ENCODE results near the gene ZNF425. TPM values are rescaled to one million over a fixed set of nuclear protein-coding genes. Genes with fewer than 3 reads are reported as not detected.
"Not testable (repeated sequence)": the region's sequence is repeated elsewhere in the genome, so short reads cannot be mapped to it uniquely, and the experiment has no call there.

The ZNF425 gene
- total RNA-seq, 2 experiments from 2014 or later = 0.87 to 0.98 TPM

DNA sequence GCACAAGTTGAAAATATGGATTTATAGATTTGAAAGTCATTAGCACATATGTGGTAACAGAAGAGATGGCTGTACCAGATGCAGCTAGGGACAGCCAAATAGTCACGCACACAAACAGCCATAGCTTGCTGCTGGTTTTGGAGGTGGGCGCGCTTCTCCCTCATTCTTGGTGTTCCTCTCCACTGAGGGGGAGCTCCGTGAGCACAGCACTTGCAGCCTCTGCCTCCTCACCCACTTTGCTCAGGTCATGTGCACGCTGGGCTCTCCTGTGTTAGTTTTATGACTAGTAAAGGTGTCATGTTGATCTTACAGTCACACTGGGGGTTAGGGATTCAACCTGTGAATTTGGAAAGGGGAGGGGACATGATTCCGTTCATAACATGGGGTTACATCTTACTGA lies 27.1 kb downstream of the ZNF425 start:
- no peak overlapping the region for H3K4me3 Mint-ChIP-seq
- no peaks in the 10 kb centered on the region for H3K9me3 Mint-ChIP-seq
- H3K27ac Mint-ChIP-seq = no peak overlapping the region
- no peaks in the 10 kb centered on the region for H3K27me3 Mint-ChIP-seq
- DNase-seq = no peak
- peaks cover 2% of the 10 kb centered on the region for H3K4me1 Mint-ChIP-seq
- H3K36me3 Mint-ChIP-seq = no peaks in the 10 kb centered on the region

DNA sequence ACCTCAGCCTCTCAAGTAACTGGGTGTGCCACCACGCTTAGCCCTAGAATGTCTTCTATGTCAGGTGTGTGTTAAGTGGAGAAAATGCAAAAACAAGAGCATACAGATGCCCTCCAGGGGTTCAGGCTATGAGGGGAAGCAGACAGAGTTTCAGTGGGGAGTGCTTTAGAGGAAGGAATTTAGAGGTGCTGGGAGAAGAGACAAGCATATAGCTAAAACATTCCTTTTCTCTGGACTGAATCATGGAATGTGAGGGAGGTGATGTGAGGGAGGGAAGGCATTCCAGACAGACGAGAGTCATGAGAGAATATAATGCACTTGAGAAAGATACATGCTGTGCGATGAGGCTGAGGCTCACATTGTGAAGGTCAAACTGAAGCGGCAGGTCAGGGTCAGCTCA lies 29.0 kb downstream of the ZNF425 start:
- H3K27ac Mint-ChIP-seq = no peak overlapping the region
- no peaks in the 10 kb centered on the region for H3K36me3 Mint-ChIP-seq
- no peak for DNase-seq
- no peaks in the 10 kb centered on the region for H3K27me3 Mint-ChIP-seq
- no peaks in the 10 kb centered on the region for H3K9me3 Mint-ChIP-seq
- H3K4me3 Mint-ChIP-seq = no peak overlapping the region
- no peaks in the 10 kb centered on the region for H3K4me1 Mint-ChIP-seq

DNA sequence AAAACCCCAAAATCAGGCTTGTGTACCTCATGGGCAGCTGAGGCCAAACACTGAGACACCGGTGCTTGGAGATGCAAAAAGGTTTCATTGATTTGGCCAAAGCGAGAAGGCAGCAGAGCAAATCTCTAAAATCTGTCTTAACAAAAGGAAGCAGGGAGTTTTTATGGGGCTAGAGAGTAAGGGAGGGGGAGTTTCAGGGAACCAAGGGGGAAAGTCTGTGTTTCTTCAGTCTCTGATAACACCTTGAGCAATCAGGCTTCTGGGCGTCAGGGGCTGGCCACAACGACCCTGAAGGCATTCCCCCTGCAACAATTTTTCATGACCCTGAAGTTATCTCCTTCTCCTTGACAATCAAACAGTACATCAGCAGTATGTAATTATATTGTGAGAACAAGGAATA lies 32.9 kb downstream of the ZNF425 start:
- H3K4me3 Mint-ChIP-seq = no peak overlapping the region
- no peak overlapping the region for H3K27ac Mint-ChIP-seq
- no peak for DNase-seq
- no peaks in the 10 kb centered on the region for H3K27me3 Mint-ChIP-seq
- peaks cover 8% of the 10 kb centered on the region for H3K4me1 Mint-ChIP-seq
- H3K36me3 Mint-ChIP-seq = peaks cover 11% of the 10 kb centered on the region
- H3K9me3 Mint-ChIP-seq = no peaks in the 10 kb centered on the region

DNA sequence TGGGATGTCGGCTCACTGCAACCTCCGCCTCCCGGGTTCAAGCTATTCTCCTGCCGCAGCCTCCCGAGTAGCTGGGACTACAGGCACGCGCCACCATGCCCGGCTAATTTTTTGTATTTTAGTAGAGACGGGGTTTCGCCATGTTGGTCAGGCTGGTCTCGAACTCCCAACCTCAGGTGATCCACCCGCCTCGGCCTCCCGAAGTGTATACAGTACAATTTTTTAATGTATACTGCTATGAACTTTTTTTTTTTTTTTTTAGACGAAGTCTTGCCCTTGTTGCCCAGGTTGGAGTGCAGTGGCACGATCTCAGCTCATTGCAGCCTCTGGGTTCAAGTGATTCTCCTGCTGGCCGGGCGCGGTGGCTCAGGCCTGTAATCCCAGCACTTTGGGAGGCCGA lies 33.9 kb downstream of the ZNF425 start:
- Mint-ChIP-seq H3K27ac (peak overlapping the region; percentile 67), H3K36me3 (peaks cover 11% of the 10 kb centered on the region), H3K4me3 (peak overlapping the region; percentile 52)
- not testable (repeated sequence) for DNase-seq, H3K27me3 Mint-ChIP-seq, H3K9me3 Mint-ChIP-seq, H3K4me1 Mint-ChIP-seq

DNA sequence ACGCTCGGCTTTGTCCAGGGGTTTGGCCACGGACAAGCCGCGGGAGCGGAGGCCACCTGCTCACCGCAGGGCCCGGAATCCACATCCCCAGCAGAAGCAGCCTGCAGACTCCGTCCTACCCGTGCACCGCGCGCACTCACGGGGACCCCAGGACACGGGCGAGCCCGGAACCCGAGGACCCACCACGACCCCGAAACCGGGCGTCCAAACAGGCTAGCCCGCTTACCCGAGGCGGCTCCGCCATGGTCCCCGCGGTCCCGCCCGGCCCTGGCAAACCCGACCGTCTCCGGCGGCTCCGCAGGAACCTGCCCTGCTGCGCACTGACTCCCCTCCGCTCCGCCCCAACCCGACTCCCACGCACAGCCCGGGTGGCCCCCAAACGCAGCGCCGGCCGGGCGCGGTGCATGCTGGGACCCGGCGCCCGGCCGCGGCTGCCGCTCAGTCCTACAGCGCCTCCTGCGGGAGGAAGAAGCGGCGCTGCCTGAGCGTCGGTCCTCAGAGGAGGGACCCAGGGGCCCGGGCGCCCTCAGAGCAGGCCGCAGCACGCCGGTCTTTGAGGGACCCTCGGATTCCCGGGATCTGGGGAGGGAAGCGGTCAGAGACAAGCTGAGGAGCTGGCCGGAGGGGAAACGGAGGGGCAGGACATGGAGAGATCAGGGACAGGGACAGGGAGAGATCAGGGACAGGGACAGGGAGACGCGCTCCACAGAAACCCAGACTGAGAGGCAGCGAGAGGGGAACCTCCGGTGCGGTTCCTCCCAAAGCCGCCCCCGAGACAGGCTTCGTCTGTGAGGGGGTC lies 35.5 kb downstream of the ZNF425 start, which contains the start of gene ZNF786:
ZNF786 (minus strand) TSS at position 322 of the 799 bp plus-strand sequence; CDS start at position 244, 78 bp downstream.
- no peaks in the 10 kb centered on the region for H3K27me3 Mint-ChIP-seq
- DNase-seq = peak; percentile 98
- H3K4me1 Mint-ChIP-seq = peaks cover 10% of the 10 kb centered on the region
- H3K4me3 Mint-ChIP-seq = peak within 1 kb of the TSS; percentile 100
- H3K9me3 Mint-ChIP-seq = no peaks in the 10 kb centered on the region
- peak within 1 kb of the TSS; percentile 100 for H3K27ac Mint-ChIP-seq
- peaks cover 23% of the 10 kb centered on the region for H3K36me3 Mint-ChIP-seq

DNA sequence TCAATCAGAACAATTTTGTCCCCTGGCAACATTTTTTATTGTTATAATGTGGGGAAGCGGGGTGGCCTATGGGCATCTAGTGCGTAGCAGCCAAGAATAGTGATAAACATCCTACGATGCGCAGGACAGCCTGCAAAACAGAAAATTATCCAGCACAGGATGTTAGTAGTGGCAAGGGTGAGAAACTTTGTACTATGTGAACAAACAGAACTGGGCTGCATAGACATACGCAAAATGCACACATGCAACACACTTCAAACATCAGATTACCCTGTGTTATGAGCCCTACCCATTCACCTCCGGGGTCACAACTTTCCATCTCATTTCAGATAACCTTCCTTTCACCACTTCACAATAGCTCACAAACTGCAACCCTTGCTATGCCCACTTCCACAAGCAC lies 38.7 kb downstream of the ZNF425 start:
- Mint-ChIP-seq H3K27ac (no peak overlapping the region), H3K36me3 (peaks cover 38% of the 10 kb centered on the region), H3K27me3 (no peaks in the 10 kb centered on the region), H3K4me1 (peaks cover 12% of the 10 kb centered on the region), H3K9me3 (peaks cover 8% of the 10 kb centered on the region), H3K4me3 (no peak overlapping the region)
- no peak for DNase-seq

DNA sequence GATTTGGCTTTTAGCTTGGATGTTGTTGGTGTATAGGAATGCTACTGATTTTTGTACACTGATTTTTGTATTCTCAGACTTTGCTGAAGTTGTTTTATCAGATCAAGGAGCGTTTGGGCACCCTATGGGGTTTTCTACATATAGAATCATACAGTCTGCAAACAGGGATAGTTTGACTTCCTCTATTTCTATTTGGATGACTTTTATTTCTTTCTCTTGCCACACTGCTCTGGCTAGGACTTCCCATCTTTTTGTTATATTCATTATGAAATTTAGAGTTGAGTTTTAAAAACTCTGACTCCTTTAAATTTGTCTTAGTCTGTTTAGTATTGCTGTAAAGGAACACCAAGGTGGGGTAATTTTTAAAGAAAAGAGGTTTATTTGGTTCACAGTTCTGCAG lies 40.3 kb downstream of the ZNF425 start:
- DNase-seq = no peak
- Mint-ChIP-seq H3K4me3 (no peak overlapping the region), H3K9me3 (peaks cover 8% of the 10 kb centered on the region), H3K36me3 (peaks cover 38% of the 10 kb centered on the region), H3K27ac (no peak overlapping the region), H3K4me1 (peaks cover 14% of the 10 kb centered on the region), H3K27me3 (no peaks in the 10 kb centered on the region)

DNA sequence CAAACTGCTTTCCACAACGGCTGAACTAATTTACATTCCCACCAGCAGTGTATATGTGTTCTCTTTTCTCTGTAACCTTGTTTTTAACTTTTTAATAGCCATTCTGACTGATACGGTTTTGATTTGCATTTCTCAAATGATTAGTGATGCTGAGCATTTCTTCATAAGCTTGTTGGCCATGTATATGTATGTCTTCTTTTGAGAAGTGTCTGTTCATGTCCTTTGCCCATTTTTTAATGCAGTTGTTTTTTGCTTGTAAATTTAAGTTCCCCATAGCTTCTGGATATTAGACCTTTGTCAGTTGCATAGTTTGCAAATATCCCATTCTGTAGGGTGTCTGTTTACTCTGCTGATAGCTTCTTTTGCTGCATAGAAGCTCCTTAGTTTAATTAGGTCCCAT lies 41.7 kb downstream of the ZNF425 start:
- peaks cover 8% of the 10 kb centered on the region for H3K9me3 Mint-ChIP-seq
- H3K36me3 Mint-ChIP-seq = peaks cover 34% of the 10 kb centered on the region
- H3K4me3 Mint-ChIP-seq = no peak overlapping the region
- no peaks in the 10 kb centered on the region for H3K27me3 Mint-ChIP-seq
- no peak overlapping the region for H3K27ac Mint-ChIP-seq
- peaks cover 14% of the 10 kb centered on the region for H3K4me1 Mint-ChIP-seq
- no peak for DNase-seq

DNA sequence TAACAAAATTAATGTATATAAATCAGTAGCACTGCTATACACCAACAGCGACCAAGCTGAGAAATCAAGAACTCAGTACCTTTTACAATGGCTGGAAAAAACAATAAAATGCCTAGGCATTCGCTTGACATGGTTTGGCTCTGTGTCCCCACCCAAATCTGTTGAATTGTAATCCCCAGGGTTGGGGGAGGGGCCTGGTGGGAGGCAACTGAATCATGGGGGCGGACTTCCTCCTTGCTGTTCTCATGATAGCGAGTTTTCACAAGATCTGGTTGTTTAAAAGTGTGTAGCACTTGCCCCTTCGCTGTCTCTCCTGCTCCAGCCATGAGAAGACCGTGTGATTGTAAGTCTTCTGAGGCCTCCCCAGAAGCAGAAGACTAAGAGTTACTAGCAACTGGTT lies 44.2 kb downstream of the ZNF425 start:
- peaks cover 9% of the 10 kb centered on the region for H3K4me1 Mint-ChIP-seq
- H3K27ac Mint-ChIP-seq = no peak overlapping the region
- H3K4me3 Mint-ChIP-seq = no peak overlapping the region
- peaks cover 8% of the 10 kb centered on the region for H3K9me3 Mint-ChIP-seq
- DNase-seq = no peak
- H3K36me3 Mint-ChIP-seq = peaks cover 30% of the 10 kb centered on the region
- H3K27me3 Mint-ChIP-seq = no peaks in the 10 kb centered on the region

DNA sequence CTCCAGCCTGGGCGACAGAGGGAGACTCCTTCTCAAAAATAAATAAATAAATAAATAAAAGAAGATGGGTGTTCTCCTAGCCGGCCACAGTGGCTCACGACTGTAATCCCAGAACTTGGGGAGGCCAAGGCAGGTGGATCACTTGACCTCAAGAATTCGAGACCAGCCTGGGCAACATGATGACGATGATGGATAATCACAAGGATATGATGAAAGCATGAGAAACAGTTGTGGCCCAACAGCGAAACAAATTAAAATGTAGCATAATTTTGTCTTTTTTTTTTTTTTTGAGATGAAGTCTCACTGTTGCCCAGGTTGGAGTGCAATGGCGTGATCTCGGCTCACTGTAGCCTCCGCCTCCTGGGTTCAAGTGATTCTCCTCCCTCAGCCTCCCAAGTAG lies 48.5 kb downstream of the ZNF425 start:
- H3K27ac Mint-ChIP-seq = no peak overlapping the region
- DNase-seq = no peak
- no peak overlapping the region for H3K4me3 Mint-ChIP-seq
- no peaks in the 10 kb centered on the region for H3K27me3 Mint-ChIP-seq
- peaks cover 8% of the 10 kb centered on the region for H3K36me3 Mint-ChIP-seq
- peaks cover 9% of the 10 kb centered on the region for H3K4me1 Mint-ChIP-seq
- H3K9me3 Mint-ChIP-seq = no peaks in the 10 kb centered on the region

DNA sequence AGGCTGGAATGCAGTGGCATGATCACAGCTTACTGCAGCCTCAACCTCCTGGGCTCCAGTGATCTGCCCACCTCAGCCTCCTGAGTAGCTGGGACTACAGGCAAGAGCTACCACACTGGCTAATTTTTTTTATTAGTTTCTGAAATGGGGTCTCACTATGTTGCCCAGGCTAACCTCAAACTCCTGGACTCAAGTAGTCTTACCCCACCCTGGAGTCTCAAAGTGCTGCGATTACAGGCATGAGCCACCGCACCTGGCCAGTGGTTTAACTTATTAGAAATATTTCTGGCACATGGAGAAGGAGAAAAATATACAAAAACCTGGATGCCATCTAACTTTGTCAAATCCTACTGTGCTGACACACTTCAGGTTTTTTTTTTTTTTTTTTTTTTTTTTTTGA lies 50.8 kb downstream of the ZNF425 start:
- Mint-ChIP-seq H3K27me3 (no peaks in the 10 kb centered on the region), H3K36me3 (peaks cover 14% of the 10 kb centered on the region), H3K4me1 (peaks cover 2% of the 10 kb centered on the region), H3K27ac (no peak overlapping the region), H3K9me3 (no peaks in the 10 kb centered on the region), H3K4me3 (no peak overlapping the region)
- no peak for DNase-seq

DNA sequence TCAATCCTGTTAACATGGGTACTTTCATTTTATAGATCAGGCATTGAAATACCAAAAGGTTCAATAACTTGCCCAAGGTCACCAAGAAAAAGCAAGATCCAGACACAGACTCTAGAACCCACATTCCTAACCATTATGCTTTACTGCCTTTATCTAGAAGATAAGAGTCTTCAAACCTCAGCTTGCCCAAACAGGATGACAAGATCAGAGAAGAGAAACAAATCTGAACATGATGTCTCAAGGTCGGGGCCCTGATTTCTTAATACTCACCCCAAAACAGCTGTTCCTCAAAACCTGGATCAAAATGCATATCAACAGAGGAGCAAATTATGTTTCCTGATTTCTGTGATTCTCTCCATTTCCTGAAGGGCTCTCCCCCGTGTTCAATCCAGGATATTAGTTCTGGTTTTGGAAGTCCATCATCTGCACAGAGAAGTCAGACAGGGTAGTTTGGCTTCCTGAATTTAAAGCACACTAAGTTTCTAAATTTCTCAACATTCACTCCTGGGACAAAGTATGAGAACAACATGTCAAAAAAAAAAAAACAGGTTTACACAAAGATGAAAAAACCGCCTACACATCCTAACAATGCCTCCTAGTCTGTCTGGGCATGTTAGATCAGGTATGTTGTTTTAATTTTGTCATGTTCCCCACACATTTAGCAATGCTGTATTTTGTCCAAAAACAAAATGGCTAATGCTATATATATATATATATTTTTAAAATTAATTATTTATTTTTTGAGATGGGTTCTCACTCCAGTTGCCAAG lies 51.8 kb downstream of the ZNF425 start:
- H3K4me1 Mint-ChIP-seq = peaks cover 2% of the 10 kb centered on the region
- H3K27me3 Mint-ChIP-seq = no peaks in the 10 kb centered on the region
- H3K4me3 Mint-ChIP-seq = no peak overlapping the region
- DNase-seq = no peak
- H3K27ac Mint-ChIP-seq = peak overlapping the region; percentile 63
- H3K9me3 Mint-ChIP-seq = no peaks in the 10 kb centered on the region
- peaks cover 14% of the 10 kb centered on the region for H3K36me3 Mint-ChIP-seq

DNA sequence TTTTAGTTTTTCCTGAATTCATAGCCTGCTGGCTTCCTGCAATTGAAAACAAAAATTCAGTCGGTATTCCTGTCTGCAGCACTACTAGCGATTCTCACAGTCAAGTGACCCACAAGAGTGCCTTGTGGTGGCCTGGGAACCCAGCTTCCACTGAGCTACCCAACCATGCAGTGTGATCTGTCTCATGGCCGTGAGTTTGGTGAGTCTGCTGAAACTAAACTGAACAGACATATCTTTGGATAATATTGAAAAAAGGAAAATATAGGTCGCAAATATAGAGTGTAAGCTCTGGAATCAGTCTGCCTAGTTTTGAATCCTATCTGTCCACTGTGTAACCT lies 53.7 kb downstream of the ZNF425 start:
- Mint-ChIP-seq H3K4me1 (peaks cover 2% of the 10 kb centered on the region), H3K27me3 (no peaks in the 10 kb centered on the region), H3K4me3 (peak overlapping the region; percentile 68), H3K36me3 (peaks cover 19% of the 10 kb centered on the region), H3K27ac (no peak overlapping the region), H3K9me3 (no peaks in the 10 kb centered on the region)
- no peak for DNase-seq

DNA sequence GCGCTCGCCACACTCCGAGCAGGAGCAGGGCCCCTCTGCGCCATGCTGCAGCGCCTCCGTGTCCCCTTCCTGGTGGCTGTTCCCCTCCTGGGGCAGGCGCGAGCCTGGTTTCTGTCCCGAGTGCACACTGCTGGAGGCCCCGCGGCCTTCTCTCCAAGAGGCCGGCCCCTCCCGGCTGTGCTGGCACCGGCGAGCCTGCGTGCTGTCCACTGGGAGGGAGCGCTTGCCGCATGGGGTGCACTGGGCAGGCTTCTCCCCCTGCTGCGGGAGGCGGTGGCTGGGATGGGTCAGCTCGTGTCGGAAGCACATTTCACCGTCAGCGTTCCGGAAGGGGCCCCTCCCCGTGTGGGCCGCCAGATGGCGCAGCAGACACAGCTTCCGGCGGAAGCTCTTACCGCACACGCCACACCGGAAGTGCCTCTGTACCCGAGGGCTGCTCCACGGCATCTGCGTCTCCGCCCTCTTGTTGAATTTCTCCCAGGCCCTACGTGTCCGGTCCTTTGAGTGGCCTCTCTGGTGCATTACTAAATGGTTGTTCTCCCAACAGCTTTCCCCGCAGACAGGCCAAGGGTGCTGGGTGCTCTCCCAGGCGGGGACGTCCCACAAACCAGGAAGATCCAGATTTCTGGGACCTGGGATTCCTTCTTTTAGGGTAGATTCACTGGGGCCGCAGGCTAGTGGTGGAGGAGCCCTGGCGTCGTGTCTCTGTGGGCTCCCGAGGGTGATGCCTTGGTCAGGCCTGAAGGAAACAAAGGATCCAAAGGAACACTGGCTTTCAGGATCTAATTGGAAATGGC lies 54.3 kb downstream of the ZNF425 start:
- Mint-ChIP-seq H3K4me3 (peak overlapping the region; percentile 68), H3K36me3 (peaks cover 14% of the 10 kb centered on the region), H3K9me3 (no peaks in the 10 kb centered on the region), H3K4me1 (peaks cover 2% of the 10 kb centered on the region), H3K27me3 (no peaks in the 10 kb centered on the region), H3K27ac (peak overlapping the region; percentile 60)
- DNase-seq = peak; percentile 38

DNA sequence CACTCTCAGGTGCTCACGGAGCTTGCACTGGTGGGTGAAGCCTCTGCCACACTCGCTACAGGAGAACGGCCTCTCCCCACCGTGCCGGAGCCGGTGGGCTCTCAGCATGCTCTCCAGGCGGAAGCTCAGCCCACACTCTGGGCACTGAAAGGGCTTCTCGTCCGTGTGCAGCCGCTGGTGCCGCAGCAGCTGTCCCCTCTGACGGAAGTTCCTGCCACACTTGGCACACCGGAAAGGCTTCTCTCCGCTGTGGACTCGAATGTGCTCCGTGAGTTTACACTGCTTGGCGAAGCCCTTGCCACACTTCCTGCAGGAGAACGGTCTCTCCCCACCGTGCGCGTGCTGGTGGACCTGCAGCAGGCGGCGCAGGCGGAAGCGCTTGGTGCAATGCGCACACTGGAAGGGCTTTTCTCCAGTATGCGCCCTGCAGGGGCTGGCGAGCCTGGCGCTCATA lies 54.9 kb downstream of the ZNF425 start:
- Mint-ChIP-seq H3K4me3 (no peak overlapping the region), H3K36me3 (peaks cover 11% of the 10 kb centered on the region), H3K4me1 (peaks cover 2% of the 10 kb centered on the region), H3K27ac (no peak overlapping the region), H3K9me3 (no peaks in the 10 kb centered on the region), H3K27me3 (no peaks in the 10 kb centered on the region)
- DNase-seq = no peak

Measured in activated naive CD8-positive, alpha-beta T cell treated with anti-CD3 and anti-CD28 coated beads for 36 hours (primary cell).